Lower leg skin (tissue), 3 donors: ENCODE data around the gene CCDC88C.

Experiments used
- POLR2A ChIP-seq, 2 donors: fragments of 450-650 bp; IDR thresholded peaks; one replicate each; pipeline ENCODE4 v1.6.1; 2016 to 2017; ENCODE audit warnings: antibody characterized with exemption in 2 of 2, mild to moderate bottlenecking in 1 of 2, moderate library complexity in 1 of 2
- TF ChIP-seq, protein P1 (sequence below), 3 donors: fragments of 450-650 bp; IDR thresholded peaks; one replicate each; pipeline ENCODE4 v1.5.1; 2016; ENCODE audit warnings: antibody characterized with exemption in 3 of 3, mild to moderate bottlenecking in 3 of 3, moderate library complexity in 2 of 3

DNA sequence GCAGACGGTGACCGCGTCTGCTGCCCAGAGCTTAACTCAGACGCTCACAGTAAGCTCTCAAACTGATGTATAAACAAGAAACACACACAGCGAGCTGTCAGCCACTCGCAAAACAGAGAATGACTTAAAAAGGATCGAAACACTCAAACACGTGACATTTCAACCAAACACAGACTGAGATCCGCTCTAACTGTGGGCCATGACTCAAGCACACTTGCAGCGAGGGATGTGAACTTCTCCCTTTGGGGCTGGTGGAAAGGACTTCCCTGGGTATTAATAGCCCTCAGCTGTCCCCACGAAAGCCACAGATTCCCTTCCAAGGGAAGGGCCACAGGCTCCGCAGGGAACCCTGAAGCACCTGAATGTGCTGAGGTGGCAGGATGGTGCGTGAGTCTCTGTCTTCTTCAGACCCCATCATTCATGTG is 29.1 kb downstream of the CCDC88C start:
- no peak for TF ChIP-seq POLR2A (IDR thresholded peaks at IDR 0.05)
- TF ChIP-seq, protein P1, sequence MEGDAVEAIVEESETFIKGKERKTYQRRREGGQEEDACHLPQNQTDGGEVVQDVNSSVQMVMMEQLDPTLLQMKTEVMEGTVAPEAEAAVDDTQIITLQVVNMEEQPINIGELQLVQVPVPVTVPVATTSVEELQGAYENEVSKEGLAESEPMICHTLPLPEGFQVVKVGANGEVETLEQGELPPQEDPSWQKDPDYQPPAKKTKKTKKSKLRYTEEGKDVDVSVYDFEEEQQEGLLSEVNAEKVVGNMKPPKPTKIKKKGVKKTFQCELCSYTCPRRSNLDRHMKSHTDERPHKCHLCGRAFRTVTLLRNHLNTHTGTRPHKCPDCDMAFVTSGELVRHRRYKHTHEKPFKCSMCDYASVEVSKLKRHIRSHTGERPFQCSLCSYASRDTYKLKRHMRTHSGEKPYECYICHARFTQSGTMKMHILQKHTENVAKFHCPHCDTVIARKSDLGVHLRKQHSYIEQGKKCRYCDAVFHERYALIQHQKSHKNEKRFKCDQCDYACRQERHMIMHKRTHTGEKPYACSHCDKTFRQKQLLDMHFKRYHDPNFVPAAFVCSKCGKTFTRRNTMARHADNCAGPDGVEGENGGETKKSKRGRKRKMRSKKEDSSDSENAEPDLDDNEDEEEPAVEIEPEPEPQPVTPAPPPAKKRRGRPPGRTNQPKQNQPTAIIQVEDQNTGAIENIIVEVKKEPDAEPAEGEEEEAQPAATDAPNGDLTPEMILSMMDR (IDR thresholded peaks at IDR 0.05): no peak
